Peyer's patch (tissue), 4 donors: Measurements from ENCODE around the gene PRR14L.

Source experiments
- CTCF ChIP-seq, 6 experiments: fragments of 450-650 bp in 4 of 6; fragments of 200-600 bp in 2 of 6; sonication (generic) in 1 of 6; IDR thresholded peaks; one replicate each; pipeline ENCODE4 v1.5.1; 2017 to 2019; ENCODE audit warnings: antibody characterized with exemption in 6 of 6, mild to moderate bottlenecking in 3 of 6, moderate library complexity in 1 of 6
- POLR2A ChIP-seq, 2 donors: fragments of 450-650 bp; IDR thresholded peaks; one replicate each; pipeline ENCODE4 v1.5.1; 2017; ENCODE audit warnings: antibody characterized with exemption in 2 of 2, mild to moderate bottlenecking in 2 of 2, moderate library complexity in 2 of 2

- TF ChIP-seq CTCF (IDR thresholded peaks at IDR 0.05) (peak in 3 of 6 experiments; percentile 1 to 27 (median 9)), POLR2A (IDR thresholded peaks at IDR 0.05) (peak; percentile 88 to 94)
Observed at GRCh38 chr22:31749636-31750364, at the start of gene PRR14L.
